Measurements from ENCODE around the gene LTO1. TPM values are rescaled to one million over a fixed set of nuclear protein-coding genes. Genes with fewer than 3 reads are reported as not detected.

The LTO1 gene
- total RNA-seq, 1 donor from 2014 or later: 18.9 TPM

- DNase-seq (ENCODE audit: low read depth, low spot score): no peak
These were observed 28.4 kb downstream of the LTO1 start for GRCh38 chr11:69646493-69647389.

GRCh38 chr11:69645801-69646492 lies 29.2 kb downstream of the LTO1 start:
- no peak for DNase-seq (ENCODE audit: low read depth, low spot score)

- no peak for DNase-seq (ENCODE audit: low read depth, low spot score)
These were observed 30.0 kb downstream of the LTO1 start for GRCh38 chr11:69644962-69645675.

- no peak for DNase-seq (ENCODE audit: low read depth, low spot score)
These were observed 30.8 kb downstream of the LTO1 start for GRCh38 chr11:69644071-69644961.

- DNase-seq (ENCODE audit: low read depth, low spot score): no peak
These were observed 31.5 kb downstream of the LTO1 start for GRCh38 chr11:69643646-69644045.

- no peak for DNase-seq (ENCODE audit: low read depth, low spot score)
These were observed 32.1 kb downstream of the LTO1 start for GRCh38 chr11:69642913-69643632.

- no peak for DNase-seq (ENCODE audit: low read depth, low spot score)
These were observed 32.6 kb downstream of the LTO1 start for GRCh38 chr11:69642549-69642912.

GRCh38 chr11:69641681-69642548 lies 33.2 kb downstream of the LTO1 start:
- DNase-seq (ENCODE audit: low read depth, low spot score): no peak

- DNase-seq (ENCODE audit: low read depth, low spot score): peak; percentile 74
These were observed 34.1 kb downstream of the LTO1 start, which contains the start of gene CCND1 for GRCh38 chr11:69640995-69641581. CCND1 (plus strand) TSS chr11:69641156; CDS start chr11:69641314, 158 bp downstream.

- DNase-seq (ENCODE audit: low read depth, low spot score): no peak
These were observed 34.7 kb downstream of the LTO1 start for GRCh38 chr11:69640260-69640994.

- DNase-seq (ENCODE audit: low read depth, low spot score): no peak
These were observed 35.3 kb downstream of the LTO1 start for GRCh38 chr11:69639831-69640230.

- DNase-seq (ENCODE audit: low read depth, low spot score): peak; percentile 91
These were observed 36.0 kb downstream of the LTO1 start for GRCh38 chr11:69638941-69639681.

- no peak for DNase-seq (ENCODE audit: low read depth, low spot score)
These were observed 36.9 kb downstream of the LTO1 start for GRCh38 chr11:69637941-69638871.

GRCh38 chr11:69637198-69637940 lies 37.8 kb downstream of the LTO1 start:
- DNase-seq (ENCODE audit: low read depth, low spot score): no peak

GRCh38 chr11:69636512-69637197 lies 38.5 kb downstream of the LTO1 start:
- DNase-seq (ENCODE audit: low read depth, low spot score): no peak
